ENCODE data around the gene GRID1. TPM values are rescaled to one million over a fixed set of nuclear protein-coding genes. Genes with fewer than 3 reads are reported as not detected.

GRID1 gene
- total RNA-seq, 1 experiment from 2014 or later: not detected

- no peak overlapping the region for H3K27ac ChIP-seq (ENCODE audit: low read length)
- no peaks in the 10 kb centered on the region for H3F3A ChIP-seq (ENCODE audit: low read length, unreplicated experiment)
- no peak overlapping the region for H3K4me3 ChIP-seq (ENCODE audit: low read length)
- ATAC-seq: no peak
- no peak for DNase-seq
- H4K20me1 ChIP-seq (ENCODE audit: low read length): no peaks in the 10 kb centered on the region
- no peak for TF ChIP-seq CTCF (conservative IDR thresholded peaks at IDR 0.05; ENCODE audit: low read depth, low read length)
- no peak for TF ChIP-seq EZH2phosphoT487 (IDR thresholded peaks at IDR 0.05; ENCODE audit: borderline replicate concordance, low read length)
- TF ChIP-seq EZH2 (IDR thresholded peaks at IDR 0.05; ENCODE audit: low read length, unreplicated experiment): no peak
- no peaks in the 10 kb centered on the region for H3K9me3 ChIP-seq (ENCODE audit: low read length)
- no peak overlapping the region for H3K9ac ChIP-seq (ENCODE audit: low read length)
- no peak overlapping the region for H3K4me2 ChIP-seq (ENCODE audit: low read length)
- H3K9me2 ChIP-seq (replicated peaks; ENCODE audit: low read length): no peaks in the 10 kb centered on the region
- H3K36me3 ChIP-seq (ENCODE audit: low read depth, low read length): no peaks in the 10 kb centered on the region
- H3K4me1 ChIP-seq (ENCODE audit: insufficient read depth, low read length): no peaks in the 10 kb centered on the region
- H2AFZ ChIP-seq (ENCODE audit: low read length): no peak overlapping the region
- H3K27me3 ChIP-seq (ENCODE audit: low read length): no peaks in the 10 kb centered on the region
- intact Hi-C loops (cut with micrococcal nuclease): no loop called here
- H3K79me2 ChIP-seq (ENCODE audit: low read length): no peaks in the 10 kb centered on the region
- ChIA-PET CTCF (no interaction called here), POLR2A (ENCODE audit: unreplicated experiment) (no interaction called here)
- no TSS peak for BruUV-seq (replicated peaks)
Measured at GRCh38 chr10:85874208-85874607, 492.4 kb downstream of the GRID1 start.

GRCh38 chr10:85873063-85873462 is 493.5 kb downstream of the GRID1 start:
- intact Hi-C loops (cut with micrococcal nuclease): no loop called here
- Histone ChIP-seq H3K4me2 (ENCODE audit: low read length) (no peak overlapping the region), H3K9me2 (replicated peaks; ENCODE audit: low read length) (no peaks in the 10 kb centered on the region), H3K4me1 (ENCODE audit: insufficient read depth, low read length) (no peaks in the 10 kb centered on the region), H2AFZ (ENCODE audit: low read length) (no peak overlapping the region), H4K20me1 (ENCODE audit: low read length) (no peaks in the 10 kb centered on the region), H3K36me3 (ENCODE audit: low read depth, low read length) (no peaks in the 10 kb centered on the region), H3K27ac (ENCODE audit: low read length) (no peak overlapping the region), H3F3A (ENCODE audit: low read length, unreplicated experiment) (no peaks in the 10 kb centered on the region), H3K9me3 (ENCODE audit: low read length) (no peaks in the 10 kb centered on the region), H3K4me3 (ENCODE audit: low read length) (no peak overlapping the region), H3K9ac (ENCODE audit: low read length) (no peak overlapping the region), H3K79me2 (ENCODE audit: low read length) (no peaks in the 10 kb centered on the region), H3K27me3 (ENCODE audit: low read length) (no peaks in the 10 kb centered on the region)
- POLR2A ChIA-PET (ENCODE audit: unreplicated experiment): no interaction called here
- CTCF ChIA-PET: no interaction called here
- DNase-seq: no peak
- no peak for ATAC-seq
- no peak for TF ChIP-seq EZH2 (IDR thresholded peaks at IDR 0.05; ENCODE audit: low read length, unreplicated experiment)
- no peak for TF ChIP-seq EZH2phosphoT487 (IDR thresholded peaks at IDR 0.05; ENCODE audit: borderline replicate concordance, low read length)
- no peak for TF ChIP-seq CTCF (conservative IDR thresholded peaks at IDR 0.05; ENCODE audit: low read depth, low read length)
- no TSS peak for BruUV-seq (replicated peaks)

- H3K9ac ChIP-seq (ENCODE audit: low read length): no peak overlapping the region
- no peaks in the 10 kb centered on the region for H3K79me2 ChIP-seq (ENCODE audit: low read length)
- H3K36me3 ChIP-seq (ENCODE audit: low read depth, low read length): no peaks in the 10 kb centered on the region
- no peaks in the 10 kb centered on the region for H3K4me1 ChIP-seq (ENCODE audit: insufficient read depth, low read length)
- H3F3A ChIP-seq (ENCODE audit: low read length, unreplicated experiment): no peaks in the 10 kb centered on the region
- BruUV-seq (replicated peaks): no TSS peak
- ATAC-seq: no peak
- no peaks in the 10 kb centered on the region for H3K27me3 ChIP-seq (ENCODE audit: low read length)
- no peaks in the 10 kb centered on the region for H4K20me1 ChIP-seq (ENCODE audit: low read length)
- CTCF ChIA-PET: no interaction called here
- no peak overlapping the region for H3K4me3 ChIP-seq (ENCODE audit: low read length)
- TF ChIP-seq EZH2phosphoT487 (IDR thresholded peaks at IDR 0.05; ENCODE audit: borderline replicate concordance, low read length) (no peak), CTCF (conservative IDR thresholded peaks at IDR 0.05; ENCODE audit: low read depth, low read length) (no peak), EZH2 (IDR thresholded peaks at IDR 0.05; ENCODE audit: low read length, unreplicated experiment) (no peak)
- no peaks in the 10 kb centered on the region for H3K9me3 ChIP-seq (ENCODE audit: low read length)
- POLR2A ChIA-PET (ENCODE audit: unreplicated experiment): no interaction called here
- intact Hi-C loops (cut with micrococcal nuclease): no loop called here
- no peak overlapping the region for H2AFZ ChIP-seq (ENCODE audit: low read length)
- H3K4me2 ChIP-seq (ENCODE audit: low read length): no peak overlapping the region
- H3K27ac ChIP-seq (ENCODE audit: low read length): no peak overlapping the region
- no peaks in the 10 kb centered on the region for H3K9me2 ChIP-seq (replicated peaks; ENCODE audit: low read length)
- DNase-seq: no peak
Measured at GRCh38 chr10:85868627-85869499, 497.7 kb downstream of the GRID1 start.

Measured in PC-3 (cell line).